GM21367 (cell line): ENCODE measurements around the gene KIF18A.
"Not testable (repeated sequence)": the region's sequence is repeated elsewhere in the genome, so short reads cannot be mapped to it uniquely, and the experiment has no call there.

Experiments
- ATAC-seq: cut with Tn5 transposase; IDR thresholded peaks from one replicate; pipeline ENCODE4 v1.9.1; 2021; ENCODE audit not compliant: unreplicated experiment

Gene KIF18A

GRCh38 chr11:28107191-28107749, 686 bp downstream of the KIF18A start:
- ATAC-seq = no peak

- ATAC-seq = no peak
Measured at GRCh38 chr11:28106353-28107043, 1.5 kb downstream of the KIF18A start.

GRCh38 chr11:28105869-28106268, 2.1 kb downstream of the KIF18A start:
- ATAC-seq = no peak

DNA sequence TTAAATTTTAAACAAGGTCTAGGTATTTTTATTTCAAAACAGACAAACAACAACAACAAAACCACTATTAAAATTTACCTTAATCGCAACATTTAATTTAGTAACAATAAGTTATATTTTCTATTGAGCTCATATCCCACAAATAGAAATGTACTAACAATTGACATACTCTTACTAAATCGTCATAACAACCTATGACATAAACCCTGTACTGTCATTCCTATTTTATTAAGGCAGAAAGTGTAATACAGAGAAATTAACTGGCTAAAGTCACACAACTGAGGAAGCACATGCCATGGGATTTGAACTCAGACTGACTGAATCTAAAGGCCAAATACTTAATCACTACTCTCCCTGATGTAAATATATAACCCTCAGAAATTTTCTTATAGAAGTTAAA, 3.0 kb downstream of the KIF18A start:
- ATAC-seq = no peak

GRCh38 chr11:28104425-28104824, 3.5 kb downstream of the KIF18A start:
- no peak for ATAC-seq

DNA sequence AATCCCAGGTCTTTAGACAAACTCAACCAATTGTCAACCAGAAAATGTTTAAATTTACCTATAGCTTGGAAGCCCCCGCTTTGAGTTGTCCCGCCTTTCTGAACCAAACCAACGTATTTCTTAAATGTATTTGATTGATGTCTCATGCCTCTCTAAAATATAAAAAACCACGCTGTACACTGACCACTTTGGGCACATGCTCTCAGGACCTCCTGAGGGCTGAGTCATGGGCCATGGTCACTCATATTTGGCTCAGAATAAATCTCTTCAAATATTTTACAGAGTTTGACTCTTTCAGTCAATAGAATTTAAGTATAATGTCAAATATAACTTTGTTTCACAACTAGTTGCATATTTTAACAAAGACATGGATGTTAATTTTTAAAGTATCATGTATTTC, 5.7 kb downstream of the KIF18A start:
- ATAC-seq = not testable (repeated sequence)

DNA sequence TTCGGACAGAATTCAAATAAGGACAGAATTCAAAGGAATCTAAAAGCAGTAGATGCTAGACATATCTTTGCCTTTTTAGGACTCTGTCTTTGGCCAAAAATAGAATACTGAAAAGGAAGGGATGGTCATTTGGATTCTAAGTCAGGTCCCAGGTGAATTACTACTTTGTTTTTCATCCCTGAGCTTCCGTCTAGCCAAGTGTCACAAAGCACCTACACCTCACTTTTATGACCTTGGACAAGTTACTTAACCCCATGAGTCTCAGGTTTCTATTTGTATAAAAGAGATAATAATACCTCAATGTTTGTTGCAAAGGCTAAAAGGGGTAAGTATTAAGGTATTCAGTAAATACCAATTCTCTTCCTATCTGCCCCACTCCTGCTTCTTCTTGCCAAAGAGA, 7.3 kb downstream of the KIF18A start:
- ATAC-seq = no peak

DNA sequence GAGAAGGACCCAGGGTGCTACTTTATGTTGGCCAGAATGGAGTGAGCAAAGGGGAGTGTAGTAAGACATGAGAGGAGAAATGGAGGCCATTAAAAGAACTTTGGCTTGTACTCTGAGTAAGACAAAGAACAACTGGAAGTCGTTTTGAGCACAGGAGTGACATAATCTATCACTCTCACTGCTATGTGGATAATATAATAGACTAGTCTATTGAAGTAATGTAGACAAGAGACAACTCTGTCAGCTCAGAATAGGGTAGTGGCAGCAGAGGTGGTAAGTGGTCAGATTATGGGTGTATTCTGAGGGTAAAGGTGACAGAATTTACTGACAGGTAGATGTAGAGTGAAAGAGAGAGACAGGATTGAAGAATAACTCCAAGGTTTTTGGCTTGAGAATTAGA, 8.2 kb downstream of the KIF18A start:
- ATAC-seq = no peak

DNA sequence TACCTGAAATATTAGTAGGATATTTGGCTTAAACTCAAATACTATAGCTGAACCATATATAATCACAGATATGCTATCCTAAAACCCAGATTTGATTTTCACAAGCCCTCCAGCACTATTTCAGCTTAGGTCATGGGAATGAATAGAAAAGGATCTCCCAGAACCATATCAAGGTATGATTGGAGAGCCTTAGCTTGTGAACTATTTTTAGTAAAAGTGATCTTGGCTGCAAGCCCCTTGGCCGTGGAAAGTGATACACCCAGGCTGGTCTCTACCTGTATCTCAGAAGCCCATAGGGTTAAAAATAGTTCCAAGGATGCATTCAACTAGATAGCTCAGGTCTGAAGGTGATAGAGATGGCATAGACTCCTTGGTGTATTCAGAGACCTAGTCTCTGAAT, 9.7 kb downstream of the KIF18A start:
- no peak for ATAC-seq

GRCh38 chr11:28092786-28093185, 15.2 kb downstream of the KIF18A start:
- no peak for ATAC-seq

GRCh38 chr11:28090052-28090749, 17.8 kb downstream of the KIF18A start:
- no peak for ATAC-seq

DNA sequence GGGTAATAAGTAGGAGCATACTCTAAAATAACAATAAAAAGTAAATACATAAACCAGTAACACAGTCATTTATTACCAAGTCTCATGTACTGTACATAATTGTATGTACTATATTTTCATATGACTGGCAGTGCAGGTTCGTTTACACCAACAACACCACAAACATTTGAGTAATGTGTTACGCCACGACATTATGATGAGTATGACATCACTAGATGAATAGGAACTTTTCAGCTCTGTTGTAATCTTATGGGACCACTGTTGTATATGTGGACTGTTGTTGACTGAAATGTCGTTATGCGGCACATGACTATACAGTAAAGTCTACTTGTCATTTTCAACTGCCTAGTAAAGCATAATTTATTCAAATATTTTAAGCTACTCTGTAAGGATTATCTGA, 18.6 kb downstream of the KIF18A start:
- no peak for ATAC-seq

DNA sequence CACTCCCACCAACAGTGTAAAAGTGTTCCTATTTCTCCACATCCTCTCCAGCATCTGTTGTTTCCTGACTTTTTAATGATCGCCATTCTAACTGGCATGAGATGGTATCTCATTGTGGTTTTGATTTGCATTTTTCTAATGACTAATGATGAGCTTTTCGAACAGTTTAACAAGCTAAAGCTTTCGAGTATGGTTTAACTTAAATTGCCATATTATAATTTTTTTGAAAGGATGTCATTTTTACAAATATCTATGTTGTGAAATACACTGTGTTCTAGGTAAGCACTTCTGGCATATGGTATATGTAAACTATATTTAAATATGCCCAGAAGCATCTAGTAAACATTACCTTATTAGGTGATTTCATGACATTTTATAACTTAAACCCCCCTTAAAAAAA, 20.3 kb downstream of the KIF18A start:
- not testable (repeated sequence) for ATAC-seq

DNA sequence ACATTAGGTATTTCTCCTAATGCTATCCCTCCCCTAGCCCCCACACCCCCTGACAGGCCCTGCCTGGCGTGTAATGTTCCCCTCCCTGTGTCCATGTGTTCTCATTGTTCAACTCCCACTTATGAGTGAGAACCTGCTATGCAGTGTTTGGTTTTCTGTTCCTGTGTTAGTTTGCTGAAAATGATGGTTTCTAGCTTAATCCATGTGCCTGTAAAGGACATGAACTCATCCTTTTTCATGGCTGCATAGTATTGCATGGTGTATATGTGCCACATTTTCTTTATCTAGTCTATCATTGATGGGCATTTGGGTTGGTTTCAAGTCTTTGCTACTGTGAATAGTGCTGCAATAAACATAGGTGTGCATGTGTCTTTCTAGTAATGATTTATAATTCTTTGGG, 20.8 kb downstream of the KIF18A start:
- not testable (repeated sequence) for ATAC-seq

DNA sequence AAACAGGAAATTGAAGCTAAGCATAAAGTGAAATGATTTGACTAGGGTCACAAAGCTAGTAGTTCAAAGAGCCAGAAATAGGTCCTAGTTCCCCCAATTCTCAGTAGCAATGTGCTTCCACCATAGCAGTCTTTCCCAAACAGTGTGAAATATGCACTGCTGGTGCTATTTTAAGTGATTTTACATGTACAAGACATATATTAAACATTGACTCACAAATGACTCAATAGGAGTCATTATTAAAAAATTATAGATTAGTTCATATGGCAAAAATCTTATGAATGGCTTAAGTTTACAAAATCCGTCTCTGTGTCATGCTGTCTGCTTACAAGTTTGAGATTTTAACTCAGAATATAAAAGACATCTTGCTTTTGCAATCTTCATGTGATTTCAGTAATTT, 21.4 kb downstream of the KIF18A start:
- no peak for ATAC-seq

DNA sequence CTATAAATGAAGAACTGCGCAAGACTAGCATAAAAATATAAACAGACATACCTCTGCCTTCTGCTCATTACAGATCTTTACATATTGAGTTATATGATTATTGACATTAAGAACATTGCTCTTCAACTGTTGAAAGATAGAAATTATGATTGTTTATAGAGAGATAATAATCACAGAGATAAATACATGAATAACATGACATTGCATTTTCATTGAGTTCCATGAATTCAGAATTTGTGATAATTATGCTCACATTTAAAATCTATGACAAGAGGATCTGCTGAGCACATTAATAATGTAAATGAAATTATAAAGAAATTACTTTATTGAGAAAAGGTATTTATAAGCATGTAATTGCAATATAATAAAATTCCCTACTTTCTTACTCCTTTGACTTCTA, 24.8 kb downstream of the KIF18A start:
- ATAC-seq = no peak

- no peak for ATAC-seq
Measured at GRCh38 chr11:28077521-28077920, 30.4 kb downstream of the KIF18A start.

GRCh38 chr11:28072321-28072720, 35.6 kb downstream of the KIF18A start:
- no peak for ATAC-seq

- no peak for ATAC-seq
Measured at GRCh38 chr11:28071305-28071704, 36.7 kb downstream of the KIF18A start.

DNA sequence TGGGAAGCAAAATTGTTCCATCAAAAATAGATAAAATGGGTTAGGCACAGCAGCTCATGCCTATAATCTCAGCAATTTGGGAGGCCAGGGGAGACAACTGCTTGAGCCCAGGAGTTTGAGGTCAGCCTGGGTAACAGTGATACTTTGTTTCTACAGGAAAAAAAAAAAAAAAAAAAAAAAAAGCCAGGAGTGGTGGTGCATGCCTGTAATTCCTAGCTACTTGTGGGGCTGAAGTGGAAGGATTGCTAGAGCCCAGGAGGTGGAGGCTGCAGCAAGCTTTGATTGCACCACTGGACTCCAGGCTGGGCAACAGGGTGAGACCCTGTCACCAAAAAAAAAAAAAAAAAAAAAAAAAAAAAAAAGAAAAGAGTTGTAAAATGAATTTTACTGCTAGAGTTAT, 49.6 kb downstream of the KIF18A start:
- ATAC-seq = no peak

DNA sequence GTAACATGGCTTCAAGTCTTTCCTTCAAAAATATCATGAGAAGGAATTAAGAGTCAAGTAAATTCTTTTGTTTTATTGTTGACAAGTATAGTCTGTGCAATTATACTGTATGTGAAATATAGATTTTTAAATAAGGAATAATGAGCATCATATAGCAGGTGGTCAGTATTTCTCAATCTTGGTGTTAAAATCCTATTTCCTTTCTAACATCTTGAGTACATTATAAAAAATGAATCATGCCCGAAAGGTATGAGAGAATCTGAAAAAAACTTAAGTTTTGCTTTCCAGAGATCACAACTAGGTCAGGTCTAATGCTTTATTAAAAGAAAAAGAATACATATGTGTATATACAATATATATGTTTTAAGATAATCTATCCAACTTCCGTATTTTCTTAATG, 53.1 kb downstream of the KIF18A start:
- no peak for ATAC-seq
